Upper lobe of left lung (tissue), 4 donors: Measurements from ENCODE around the gene RNF135.

Experiments
- EP300 ChIP-seq, 4 donors: sonication (generic); formaldehyde crosslinking; IDR thresholded peaks; one replicate each; pipeline ENCODE4 v1.5.1; 2017; ENCODE audit warnings: antibody characterized with exemption in 4 of 4, control low read depth in 2 of 4
- POLR2A ChIP-seq, 4 donors: fragments of 450-650 bp; IDR thresholded peaks; one replicate each; pipeline ENCODE4 v1.5.1; 2016 to 2017; ENCODE audit warnings: antibody characterized with exemption in 4 of 4, mild to moderate bottlenecking in 2 of 4
- POLR2AphosphoS5 ChIP-seq, 2 donors: sonication (generic); formaldehyde crosslinking; IDR thresholded peaks; one replicate each; pipeline ENCODE4 v1.5.1; 2017; ENCODE audit warnings: antibody characterized with exemption in 2 of 2
- TF ChIP-seq, protein P1 (sequence below), 6 experiments: fragments of 450-650 bp in 4 of 6; fragments of 200-600 bp in 2 of 6; sonication (generic) in 2 of 6; IDR thresholded peaks; one replicate each; pipeline ENCODE4 v1.5.1; 2016 to 2019; ENCODE audit warnings: antibody characterized with exemption in 6 of 6

DNA sequence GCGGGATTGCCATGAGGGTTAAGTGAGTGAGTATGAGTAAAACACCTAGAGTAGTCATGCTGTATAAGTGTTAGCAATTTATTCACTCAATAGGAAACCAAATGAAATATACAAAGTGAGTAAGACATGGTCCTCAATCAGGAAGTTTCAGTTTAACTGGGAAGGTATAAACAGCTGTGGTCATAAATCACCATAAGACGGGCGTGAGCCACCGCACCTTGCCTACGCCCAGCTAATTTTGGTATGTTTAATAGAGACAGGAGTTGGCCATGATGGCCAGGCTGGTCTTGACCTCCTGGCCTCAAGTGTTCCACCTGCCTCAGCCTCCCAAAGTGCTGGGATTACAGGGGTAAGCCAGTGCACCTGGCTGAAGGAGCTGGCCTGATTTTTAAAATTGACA is 27.0 kb downstream of the RNF135 start:
- TF ChIP-seq, protein P1, sequence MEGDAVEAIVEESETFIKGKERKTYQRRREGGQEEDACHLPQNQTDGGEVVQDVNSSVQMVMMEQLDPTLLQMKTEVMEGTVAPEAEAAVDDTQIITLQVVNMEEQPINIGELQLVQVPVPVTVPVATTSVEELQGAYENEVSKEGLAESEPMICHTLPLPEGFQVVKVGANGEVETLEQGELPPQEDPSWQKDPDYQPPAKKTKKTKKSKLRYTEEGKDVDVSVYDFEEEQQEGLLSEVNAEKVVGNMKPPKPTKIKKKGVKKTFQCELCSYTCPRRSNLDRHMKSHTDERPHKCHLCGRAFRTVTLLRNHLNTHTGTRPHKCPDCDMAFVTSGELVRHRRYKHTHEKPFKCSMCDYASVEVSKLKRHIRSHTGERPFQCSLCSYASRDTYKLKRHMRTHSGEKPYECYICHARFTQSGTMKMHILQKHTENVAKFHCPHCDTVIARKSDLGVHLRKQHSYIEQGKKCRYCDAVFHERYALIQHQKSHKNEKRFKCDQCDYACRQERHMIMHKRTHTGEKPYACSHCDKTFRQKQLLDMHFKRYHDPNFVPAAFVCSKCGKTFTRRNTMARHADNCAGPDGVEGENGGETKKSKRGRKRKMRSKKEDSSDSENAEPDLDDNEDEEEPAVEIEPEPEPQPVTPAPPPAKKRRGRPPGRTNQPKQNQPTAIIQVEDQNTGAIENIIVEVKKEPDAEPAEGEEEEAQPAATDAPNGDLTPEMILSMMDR (IDR thresholded peaks at IDR 0.05) = no peak
- TF ChIP-seq POLR2A (IDR thresholded peaks at IDR 0.05) = no peak
- no peak for TF ChIP-seq EP300 (IDR thresholded peaks at IDR 0.05)
- no peak for TF ChIP-seq POLR2AphosphoS5 (IDR thresholded peaks at IDR 0.05)
